Keratinocyte (primary cell): ENCODE measurements around the gene NBEAL2. TPM values are rescaled to one million over a fixed set of nuclear protein-coding genes. Genes with fewer than 3 reads are reported as not detected.

Experiments
- DNase-seq: peaks from one replicate; pipeline ENCODE4 v3.0.0-alpha.2; 2011; ENCODE audit warnings: low read depth, missing footprints, low spot score
- FAIRE-seq: peaks from 2 replicates; lab custom pipeline; 2011; peaks lifted over from hg19 to GRCh38; lab: Jason Lieb, UNC
- H2AFZ ChIP-seq: 2 replicates; pipeline ENCODE4 v1.6.0; 2012; ENCODE audit warnings: low read length, control low read depth, inconsistent platforms; ENCODE audit not compliant: control insufficient read depth
- H3K27ac ChIP-seq: 2 replicates; pipeline ENCODE4 v1.5.1; 2011; ENCODE audit warnings: low read length; ENCODE audit not compliant: control insufficient read depth, insufficient read depth
- H3K27me3 ChIP-seq: 3 replicates; pipeline ENCODE4 v1.6.0; 2011; ENCODE audit warnings: low read length; ENCODE audit not compliant: control insufficient read depth, insufficient read depth; ENCODE audit errors: extremely low read depth
- H3K36me3 ChIP-seq, 2 experiments: 2 replicates in 1 of 2; 3 replicates in 1 of 2; pipeline ENCODE4 v1.5.1; 2011; ENCODE audit warnings: low read length in 2 of 2, mild to moderate bottlenecking in 1 of 2; ENCODE audit not compliant: control insufficient read depth in 2 of 2, insufficient read depth in 2 of 2; ENCODE audit errors: extremely low read depth in 1 of 2
- H3K4me1 ChIP-seq: 3 replicates; pipeline ENCODE4 v1.5.1; 2011; ENCODE audit warnings: low read length; ENCODE audit not compliant: control insufficient read depth, insufficient read depth; ENCODE audit errors: extremely low read depth
- H3K4me2 ChIP-seq: 3 replicates; pipeline ENCODE4 v1.6.0; 2011; ENCODE audit warnings: low read depth, low read length; ENCODE audit not compliant: control insufficient read depth, insufficient read depth; ENCODE audit errors: extremely low read depth
- H3K4me3 ChIP-seq, 3 experiments: fragments of 200-600 bp in 1 of 3; sonication (generic) in 1 of 3; 2 replicates in 2 of 3; 3 replicates in 1 of 3; pipeline ENCODE4 v1.5.1; 2011 to 2016; ENCODE audit warnings: low read length in 3 of 3, mild to moderate bottlenecking in 3 of 3, control low read depth in 2 of 3, inconsistent platforms in 1 of 3, low read depth in 1 of 3, mixed read lengths in 1 of 3, mixed run types in 1 of 3, moderate library complexity in 1 of 3; ENCODE audit not compliant: control insufficient read depth in 2 of 3, insufficient read depth in 2 of 3; ENCODE audit errors: extremely low read depth in 1 of 3
- H3K79me2 ChIP-seq: 2 replicates; pipeline ENCODE4 v1.6.0; 2012; ENCODE audit warnings: low read length; ENCODE audit not compliant: control insufficient read depth, insufficient read depth
- H3K9ac ChIP-seq: 3 replicates; pipeline ENCODE4 v1.6.0; 2011; ENCODE audit warnings: low read length; ENCODE audit not compliant: control insufficient read depth, insufficient read depth; ENCODE audit errors: extremely low read depth
- H3K9me1 ChIP-seq: 3 replicates; pipeline ENCODE4 v1.6.0; 2011; ENCODE audit warnings: low read length; ENCODE audit not compliant: control insufficient read depth, insufficient read depth; ENCODE audit errors: extremely low read depth
- H3K9me3 ChIP-seq: 2 replicates; pipeline ENCODE4 v1.5.1; 2012; ENCODE audit warnings: low read depth, low read length; ENCODE audit not compliant: control insufficient read depth
- H4K20me1 ChIP-seq: 3 replicates; pipeline ENCODE4 v1.6.0; 2011; ENCODE audit warnings: low read length; ENCODE audit not compliant: control insufficient read depth, insufficient read depth; ENCODE audit errors: extremely low read depth
- EZH2 ChIP-seq: IDR thresholded peaks from one replicate; pipeline ENCODE4 v1.6.1; 2012; ENCODE audit warnings: inconsistent platforms, mild to moderate bottlenecking, low read length, moderate library complexity
- dilution Hi-C: fragments of 300-500 bp; cut with MboI; formaldehyde crosslinking; loops from one replicate; pipeline ENCODE4 v1.7.0; 2020; ENCODE audit warnings: low sequenced_read_pairs; ENCODE audit not compliant: extremely low pct_ligation_motif_present
- polyA plus RNA-seq, 5 experiments: library from polyadenylated mRNA; depleted of rRNA in 3 of 5; stranded (reverse) in 3 of 5; stranded (forward) in 1 of 5; unstranded in 1 of 5; fragments of >200 nt; gene quantifications; 1 replicate in 1 of 5; 2 replicates in 3 of 5; 3 replicates in 1 of 5; pipeline versions ENCODE4 v1.2.1 to v1.2.3, GENCODE V29; 2011 to 2012; ENCODE audit warnings: missing spikeins in 2 of 5, low read depth in 1 of 5, low replicate concordance in 1 of 5
- TF ChIP-seq, protein P1 (sequence below), 3 experiments: IDR thresholded peaks in 1 of 3; conservative IDR thresholded peaks in 1 of 3; optimal IDR thresholded peaks in 1 of 3; 2 replicates in 2 of 3; 3 replicates in 1 of 3; pipeline versions ENCODE3 to v1.5.1; 2011; ENCODE audit warnings: low read length in 3 of 3, mild to moderate bottlenecking in 3 of 3, moderate library complexity in 2 of 3, control low read depth in 1 of 3, inconsistent platforms in 1 of 3; ENCODE audit not compliant: insufficient read depth in 2 of 3; ENCODE audit errors: extremely low read depth in 1 of 3

NBEAL2 gene
- polyA plus RNA-seq, 1 donor (not counting 4 experiments of a cell fraction or from before 2014, with no cell fraction given) = 22.8 TPM

DNA sequence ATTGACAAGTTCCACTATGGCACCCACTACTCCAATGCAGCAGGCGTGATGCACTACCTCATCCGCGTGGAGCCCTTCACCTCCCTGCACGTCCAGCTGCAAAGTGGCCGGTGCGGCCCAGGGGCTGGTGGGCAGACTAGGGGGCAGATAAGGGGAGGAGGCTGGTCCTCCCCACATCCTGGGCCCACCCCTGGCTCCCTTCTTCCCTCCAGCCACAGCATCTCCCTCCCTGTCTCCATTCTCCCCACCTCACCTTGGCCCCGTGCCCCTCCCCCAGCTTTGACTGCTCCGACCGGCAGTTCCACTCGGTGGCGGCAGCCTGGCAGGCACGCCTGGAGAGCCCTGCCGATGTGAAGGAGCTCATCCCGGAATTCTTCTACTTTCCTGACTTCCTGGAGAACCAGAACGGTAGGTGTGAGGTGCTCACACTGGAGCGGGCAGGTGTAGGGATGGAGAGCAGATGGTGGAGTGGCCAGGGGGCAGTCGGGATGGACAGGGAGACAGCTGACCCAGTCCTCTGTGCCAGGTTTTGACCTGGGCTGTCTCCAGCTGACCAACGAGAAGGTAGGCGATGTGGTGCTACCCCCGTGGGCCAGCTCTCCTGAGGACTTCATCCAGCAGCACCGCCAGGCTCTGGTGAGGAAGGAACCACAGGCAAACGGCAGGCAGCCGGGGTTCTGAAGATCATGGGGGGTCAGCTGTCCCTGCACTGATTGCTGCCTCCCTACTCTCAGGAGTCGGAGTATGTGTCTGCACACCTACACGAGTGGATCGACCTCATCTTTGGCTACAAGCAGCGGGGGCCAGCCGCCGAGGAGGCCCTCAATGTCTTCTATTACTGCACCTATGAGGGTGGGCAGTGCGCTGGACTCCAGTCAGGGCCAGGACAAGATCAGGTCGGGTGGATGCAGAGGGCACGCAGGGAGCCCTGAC is 26.0 kb downstream of the NBEAL2 start:
- H3K36me3 ChIP-seq = peaks cover 35 to 61% of the 10 kb centered on the region in 2 experiments
- FAIRE-seq = no peak

GRCh38 chr3:47006145-47006651 is 26.7 kb downstream of the NBEAL2 start:
- no peak for FAIRE-seq
- DNase-seq = no peak
- H3K36me3 ChIP-seq = peaks cover 29 to 59% of the 10 kb centered on the region in 2 experiments
- H3K4me3 ChIP-seq = no peak overlapping the region
- no peaks in the 10 kb centered on the region for H3K79me2 ChIP-seq
- H3K27me3 ChIP-seq = no peaks in the 10 kb centered on the region
- TF ChIP-seq, protein P1, sequence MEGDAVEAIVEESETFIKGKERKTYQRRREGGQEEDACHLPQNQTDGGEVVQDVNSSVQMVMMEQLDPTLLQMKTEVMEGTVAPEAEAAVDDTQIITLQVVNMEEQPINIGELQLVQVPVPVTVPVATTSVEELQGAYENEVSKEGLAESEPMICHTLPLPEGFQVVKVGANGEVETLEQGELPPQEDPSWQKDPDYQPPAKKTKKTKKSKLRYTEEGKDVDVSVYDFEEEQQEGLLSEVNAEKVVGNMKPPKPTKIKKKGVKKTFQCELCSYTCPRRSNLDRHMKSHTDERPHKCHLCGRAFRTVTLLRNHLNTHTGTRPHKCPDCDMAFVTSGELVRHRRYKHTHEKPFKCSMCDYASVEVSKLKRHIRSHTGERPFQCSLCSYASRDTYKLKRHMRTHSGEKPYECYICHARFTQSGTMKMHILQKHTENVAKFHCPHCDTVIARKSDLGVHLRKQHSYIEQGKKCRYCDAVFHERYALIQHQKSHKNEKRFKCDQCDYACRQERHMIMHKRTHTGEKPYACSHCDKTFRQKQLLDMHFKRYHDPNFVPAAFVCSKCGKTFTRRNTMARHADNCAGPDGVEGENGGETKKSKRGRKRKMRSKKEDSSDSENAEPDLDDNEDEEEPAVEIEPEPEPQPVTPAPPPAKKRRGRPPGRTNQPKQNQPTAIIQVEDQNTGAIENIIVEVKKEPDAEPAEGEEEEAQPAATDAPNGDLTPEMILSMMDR (optimal IDR thresholded peaks at IDR 0.05 in 1 of 3, IDR thresholded peaks at IDR 0.05 in 1 of 3, conservative IDR thresholded peaks at IDR 0.05 in 1 of 3; ENCODE audit: extremely low read depth in 1 of 3, insufficient read depth in 2 of 3, low read length in 3 of 3) = no peak
- no peak for TF ChIP-seq EZH2
- dilution Hi-C loops = no loop called here
- no peak overlapping the region for H3K4me2 ChIP-seq
- H3K9ac ChIP-seq = no peak overlapping the region
- H3K27ac ChIP-seq = no peak overlapping the region
- peaks cover 4% of the 10 kb centered on the region for H3K4me1 ChIP-seq
- H2AFZ ChIP-seq = no peak overlapping the region
- H3K9me3 ChIP-seq = no peaks in the 10 kb centered on the region
- H4K20me1 ChIP-seq = no peaks in the 10 kb centered on the region
- H3K9me1 ChIP-seq = no peaks in the 10 kb centered on the region

More for the DNA sequence above, 26.0 kb downstream of the NBEAL2 start:
- Histone ChIP-seq H3K9me3 (no peaks in the 10 kb centered on the region), H3K9ac (no peak overlapping the region), H3K27ac (no peak overlapping the region), H2AFZ (no peak overlapping the region), H3K4me2 (no peak overlapping the region), H3K79me2 (no peaks in the 10 kb centered on the region), H4K20me1 (no peaks in the 10 kb centered on the region), H3K4me3 (no peak overlapping the region), H3K9me1 (no peaks in the 10 kb centered on the region), H3K27me3 (no peaks in the 10 kb centered on the region), H3K4me1 (peaks cover 5% of the 10 kb centered on the region)
- no peak for DNase-seq
- dilution Hi-C loops = no loop called here
- TF ChIP-seq, protein P1 (optimal IDR thresholded peaks at IDR 0.05 in 1 of 3, IDR thresholded peaks at IDR 0.05 in 1 of 3, conservative IDR thresholded peaks at IDR 0.05 in 1 of 3; ENCODE audit: extremely low read depth in 1 of 3, insufficient read depth in 2 of 3, low read length in 3 of 3) = no peak
- no peak for TF ChIP-seq EZH2
